ENCODE results near the gene ADAM8. TPM values are rescaled to one million over a fixed set of nuclear protein-coding genes. Genes with fewer than 3 reads are reported as not detected.
"Not testable (repeated sequence)": the region's sequence is repeated elsewhere in the genome, so short reads cannot be mapped to it uniquely, and the experiment has no call there.

Gene ADAM8
- total RNA-seq, 2 donors from 2014 or later: 3.4 to 4.6 TPM

DNA sequence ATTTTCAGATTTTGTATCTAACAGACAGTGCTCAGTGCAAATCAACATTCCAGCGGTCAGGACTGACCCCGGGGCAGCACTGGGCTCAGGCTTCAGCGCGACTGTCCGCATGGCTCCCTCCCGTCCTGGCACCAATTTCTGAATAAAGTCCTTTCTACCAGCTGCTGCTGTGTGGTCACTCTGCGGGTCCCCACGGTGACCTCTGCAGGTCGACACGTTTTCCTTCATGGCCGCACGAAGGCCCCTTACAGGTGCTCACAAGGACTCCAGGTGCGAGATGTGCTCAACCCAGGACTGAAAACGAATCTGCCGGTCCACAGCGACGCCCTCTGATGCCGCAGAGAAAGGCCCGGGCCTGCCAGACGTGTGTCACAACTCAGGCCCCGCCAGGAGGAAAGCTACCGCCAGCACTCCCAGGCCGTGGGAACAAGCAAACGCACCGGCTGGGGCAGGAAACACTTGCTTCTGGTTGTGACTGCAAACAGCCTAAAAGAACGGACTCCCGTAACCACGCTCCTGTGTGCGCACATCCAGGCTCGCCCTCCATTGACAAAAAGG lies 50.3 kb downstream of the ADAM8 start:
- no peak for ATAC-seq
- Histone ChIP-seq H3K27ac (no peak overlapping the region), H3K4me3 (no peak overlapping the region), H3K36me3 (replicated peaks in 1 of 2; ENCODE audit: insufficient read depth in 1 of 2, low read depth in 2 of 2) (no peaks in the 10 kb centered on the region), H3K9me3 (no peaks in the 10 kb centered on the region), H3K27me3 (peaks cover 0 to 9% of the 10 kb centered on the region in 2 donors), H3K4me1 (peaks cover 5% of the 10 kb centered on the region)
- 37 to 38% methylated on average over 22 to 29 of the region's 30 CpGs for WGBS, 2 donors
- no peak for DNase-seq
- intact Hi-C loops (cut with DNase I): no loop called here
- no peak for TF ChIP-seq POLR2A (IDR thresholded peaks at IDR 0.05)
- TF ChIP-seq, protein P1, sequence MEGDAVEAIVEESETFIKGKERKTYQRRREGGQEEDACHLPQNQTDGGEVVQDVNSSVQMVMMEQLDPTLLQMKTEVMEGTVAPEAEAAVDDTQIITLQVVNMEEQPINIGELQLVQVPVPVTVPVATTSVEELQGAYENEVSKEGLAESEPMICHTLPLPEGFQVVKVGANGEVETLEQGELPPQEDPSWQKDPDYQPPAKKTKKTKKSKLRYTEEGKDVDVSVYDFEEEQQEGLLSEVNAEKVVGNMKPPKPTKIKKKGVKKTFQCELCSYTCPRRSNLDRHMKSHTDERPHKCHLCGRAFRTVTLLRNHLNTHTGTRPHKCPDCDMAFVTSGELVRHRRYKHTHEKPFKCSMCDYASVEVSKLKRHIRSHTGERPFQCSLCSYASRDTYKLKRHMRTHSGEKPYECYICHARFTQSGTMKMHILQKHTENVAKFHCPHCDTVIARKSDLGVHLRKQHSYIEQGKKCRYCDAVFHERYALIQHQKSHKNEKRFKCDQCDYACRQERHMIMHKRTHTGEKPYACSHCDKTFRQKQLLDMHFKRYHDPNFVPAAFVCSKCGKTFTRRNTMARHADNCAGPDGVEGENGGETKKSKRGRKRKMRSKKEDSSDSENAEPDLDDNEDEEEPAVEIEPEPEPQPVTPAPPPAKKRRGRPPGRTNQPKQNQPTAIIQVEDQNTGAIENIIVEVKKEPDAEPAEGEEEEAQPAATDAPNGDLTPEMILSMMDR (IDR thresholded peaks at IDR 0.05): no peak

DNA sequence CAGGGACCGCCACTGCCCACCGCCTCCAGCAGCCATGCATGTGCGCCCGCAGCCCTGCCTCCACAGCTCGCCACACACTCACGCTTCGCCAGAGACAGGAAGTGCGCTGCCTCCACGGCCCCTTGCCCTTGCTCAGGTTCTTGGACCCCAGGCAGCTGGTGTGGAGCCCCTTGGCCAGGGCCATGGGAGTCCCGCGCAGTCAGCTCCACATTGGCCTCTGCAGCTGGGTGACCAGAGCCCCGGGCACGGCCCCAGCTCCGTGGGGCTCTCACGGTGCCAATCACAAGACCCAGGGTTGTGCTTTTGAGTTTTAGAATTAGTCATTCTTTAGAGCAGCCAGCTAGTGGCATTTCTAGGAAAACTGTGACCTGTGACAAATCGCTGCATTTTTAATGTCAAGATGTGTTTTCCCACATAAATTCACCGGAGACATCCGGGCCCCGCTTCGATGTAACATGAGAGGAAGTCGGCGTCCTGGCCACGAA lies 50.9 kb downstream of the ADAM8 start:
- intact Hi-C loops (cut with DNase I): no loop called here
- 60 to 81% methylated on average over 12 to 23 of the region's 23 CpGs for WGBS, 2 donors
- no peaks in the 10 kb centered on the region for H3K36me3 ChIP-seq (replicated peaks in 1 of 2; ENCODE audit: insufficient read depth in 1 of 2, low read depth in 2 of 2)
- H3K4me1 ChIP-seq: peaks cover 5% of the 10 kb centered on the region
- no peak for DNase-seq
- H3K27me3 ChIP-seq: peaks cover 0 to 9% of the 10 kb centered on the region in 2 donors
- no peak overlapping the region for H3K4me3 ChIP-seq
- no peak for ATAC-seq
- no peaks in the 10 kb centered on the region for H3K9me3 ChIP-seq
- no peak for TF ChIP-seq POLR2A (IDR thresholded peaks at IDR 0.05)
- H3K27ac ChIP-seq: no peak overlapping the region

DNA sequence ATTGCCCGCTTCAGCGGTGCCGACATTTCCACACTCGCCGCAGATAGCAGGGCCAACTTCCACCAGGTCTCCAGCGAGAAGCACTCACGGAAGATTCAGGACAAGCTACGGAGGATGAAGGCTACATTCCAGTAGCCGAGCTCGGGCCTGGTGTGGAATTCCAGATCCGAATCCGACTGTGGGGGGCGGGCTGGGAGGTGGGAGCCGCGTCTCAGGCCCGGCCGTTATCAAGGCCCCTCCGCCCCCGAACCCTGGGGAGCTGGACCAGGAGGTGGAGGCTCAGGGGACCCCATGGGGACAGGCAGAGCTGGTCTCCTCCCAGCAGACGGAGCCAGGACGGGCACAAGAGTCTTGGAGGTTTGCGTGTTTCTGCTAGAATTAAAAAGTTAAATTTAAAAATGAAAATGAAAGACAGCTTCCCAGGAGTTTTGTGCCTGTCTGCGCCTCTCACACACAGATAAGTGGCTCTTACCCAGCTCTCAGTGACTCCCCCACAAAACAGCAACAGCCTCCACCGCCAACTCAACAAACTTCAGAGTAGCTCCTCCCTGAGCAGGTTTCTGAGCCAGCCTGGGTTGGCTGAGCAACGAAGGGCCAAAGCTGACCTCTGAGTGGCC lies 51.8 kb downstream of the ADAM8 start:
- no peaks in the 10 kb centered on the region for H3K4me1 ChIP-seq
- no peak for ATAC-seq
- peaks cover 0 to 9% of the 10 kb centered on the region in 2 donors for H3K27me3 ChIP-seq
- TF ChIP-seq, protein P1 (IDR thresholded peaks at IDR 0.05): no peak
- TF ChIP-seq POLR2A (IDR thresholded peaks at IDR 0.05): no peak
- H3K4me3 ChIP-seq: no peak overlapping the region
- H3K36me3 ChIP-seq (replicated peaks in 1 of 2; ENCODE audit: insufficient read depth in 1 of 2, low read depth in 2 of 2): no peaks in the 10 kb centered on the region
- intact Hi-C loops (cut with DNase I): no loop called here
- H3K9me3 ChIP-seq: no peaks in the 10 kb centered on the region
- H3K27ac ChIP-seq: no peak overlapping the region
- DNase-seq: no peak
- 39 to 42% methylated on average over 13 to 24 of the region's 25 CpGs for WGBS, 2 donors

DNA sequence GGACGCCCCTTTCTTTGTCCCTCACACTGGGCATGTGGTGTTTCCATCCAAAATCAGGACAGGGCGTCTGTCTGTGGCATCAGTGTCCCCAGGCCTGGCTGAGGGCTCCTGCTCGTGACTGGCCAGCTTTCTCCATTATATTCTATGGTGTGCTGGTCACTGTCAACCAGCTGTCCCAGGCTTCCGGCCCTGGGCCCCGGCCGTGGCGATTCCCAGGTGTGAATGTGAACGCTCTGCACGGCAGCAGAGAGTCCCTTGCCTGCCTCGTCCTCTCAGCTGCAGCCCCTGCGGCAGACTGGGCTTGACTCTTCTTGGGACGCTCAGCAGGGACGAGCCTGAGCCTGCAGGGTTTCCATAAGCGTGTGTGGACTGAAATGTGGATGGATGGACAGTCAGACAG lies 52.6 kb downstream of the ADAM8 start:
- ATAC-seq (no peak), DNase-seq (no peak)
- intact Hi-C loops (cut with DNase I): no loop called here
- WGBS, 2 donors: 37 to 58% methylated on average over 4 to 14 of the region's 14 CpGs
- H3K36me3 ChIP-seq (replicated peaks in 1 of 2; ENCODE audit: insufficient read depth in 1 of 2, low read depth in 2 of 2): no peaks in the 10 kb centered on the region
- TF ChIP-seq, protein P1 (IDR thresholded peaks at IDR 0.05): no peak
- TF ChIP-seq POLR2A (IDR thresholded peaks at IDR 0.05): no peak
- H3K4me3 ChIP-seq: no peak overlapping the region
- H3K4me1 ChIP-seq: no peaks in the 10 kb centered on the region
- no peak overlapping the region for H3K27ac ChIP-seq
- H3K9me3 ChIP-seq: no peaks in the 10 kb centered on the region
- peaks cover 0 to 4% of the 10 kb centered on the region in 2 donors for H3K27me3 ChIP-seq

DNA sequence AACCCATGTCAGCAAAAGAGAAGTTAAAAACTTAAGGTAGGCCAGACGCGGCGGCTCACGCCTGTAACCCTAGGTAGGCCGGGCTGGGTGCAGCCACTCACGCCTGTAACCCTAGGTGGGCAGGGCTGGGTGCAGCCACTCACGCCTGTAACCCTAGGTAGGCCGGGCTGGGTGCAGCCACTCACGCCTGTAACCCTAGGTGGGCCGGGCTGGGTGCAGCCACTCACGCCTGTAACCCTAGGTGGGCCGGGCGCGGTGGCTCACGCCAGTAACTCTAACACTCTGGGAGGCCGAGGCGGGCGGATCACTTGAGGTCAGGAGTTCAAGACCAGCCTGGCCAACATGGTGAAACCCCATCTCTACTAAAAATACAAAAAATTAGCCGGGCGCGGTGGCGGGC lies 54.9 kb downstream of the ADAM8 start:
- H3K9me3 ChIP-seq; ATAC-seq; H3K27ac ChIP-seq; H3K4me3 ChIP-seq; intact Hi-C loops (cut with DNase I); H3K27me3 ChIP-seq; DNase-seq; H3K36me3 ChIP-seq (replicated peaks in 1 of 2; ENCODE audit: insufficient read depth in 1 of 2, low read depth in 2 of 2); H3K4me1 ChIP-seq: not testable (repeated sequence)
- 71 to 80% methylated on average over 10 to 19 of the region's 22 CpGs for WGBS, 2 donors

DNA sequence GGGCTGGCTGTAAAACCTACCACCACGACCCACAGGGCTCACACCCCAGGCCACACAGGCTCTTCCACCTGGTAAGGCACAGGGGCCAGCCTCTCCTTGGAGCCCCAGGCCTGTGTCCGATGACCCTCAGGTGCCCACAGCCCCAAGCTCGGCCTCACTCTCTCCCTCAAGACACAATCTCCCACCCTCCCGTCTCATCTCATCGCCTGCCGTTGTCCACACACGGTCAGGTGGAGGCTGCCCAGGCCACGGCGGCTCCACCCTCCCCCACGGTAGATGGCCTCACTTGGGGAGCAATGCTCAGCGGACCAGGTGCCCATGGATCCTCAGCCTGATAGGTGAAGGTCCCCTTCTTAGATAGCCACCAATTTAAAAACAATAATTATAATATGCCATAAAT lies 55.3 kb downstream of the ADAM8 start:
- WGBS, 2 donors: 59 to 73% methylated on average over 9 to 11 of the region's 11 CpGs
- H3K9me3 ChIP-seq: no peaks in the 10 kb centered on the region
- no peaks in the 10 kb centered on the region for H3K27me3 ChIP-seq
- H3K27ac ChIP-seq: no peak overlapping the region
- H3K4me3 ChIP-seq: no peak overlapping the region
- H3K36me3 ChIP-seq (replicated peaks in 1 of 2; ENCODE audit: insufficient read depth in 1 of 2, low read depth in 2 of 2): no peaks in the 10 kb centered on the region
- intact Hi-C loops (cut with DNase I): no loop called here
- TF ChIP-seq, protein P1 (IDR thresholded peaks at IDR 0.05): no peak
- TF ChIP-seq POLR2A (IDR thresholded peaks at IDR 0.05): no peak
- DNase-seq (no peak), ATAC-seq (no peak)
- H3K4me1 ChIP-seq: no peaks in the 10 kb centered on the region

All from body of pancreas (tissue), 4 donors.